Heart right ventricle (tissue), 16 donors: ENCODE measurements around the gene HMG20B. TPM values are rescaled to one million over a fixed set of nuclear protein-coding genes. Genes with fewer than 3 reads are reported as not detected.

Experiments
- ATAC-seq, 8 donors: fragments of 200-7000 bp; cut with Tn5 transposase; one replicate each; pipeline ENCODE4 v1.9.1; 2020; ENCODE audit warnings: mild to moderate bottlenecking in 8 of 8, moderate library complexity in 8 of 8, moderate number of reproducible peaks in 1 of 8
- DNase-seq, 2 donors: peaks; one replicate each; pipeline ENCODE4 v3.0.0-alpha.2; 2020
- H3K27ac ChIP-seq, 10 donors: fragments of 200-600 bp; sonication (generic) in 2 of 10; one replicate each; pipeline versions ENCODE4 v1.5.0 to v1.8.0; 2020 to 2022; ENCODE audit warnings: mild to moderate bottlenecking in 3 of 10
- H3K27me3 ChIP-seq, 7 donors: fragments of 200-600 bp; one replicate each; pipeline ENCODE4 v1.8.0; 2021 to 2022; ENCODE audit warnings: mild to moderate bottlenecking in 2 of 7
- H3K36me3 ChIP-seq, 9 donors: fragments of 200-600 bp; sonication (generic) in 1 of 9; one replicate each; pipeline versions ENCODE4 v1.5.0 to v1.8.0; 2020 to 2022; ENCODE audit warnings: mild to moderate bottlenecking in 2 of 9
- H3K4me1 ChIP-seq, 9 donors: fragments of 200-600 bp; sonication (generic) in 1 of 9; one replicate each; pipeline versions ENCODE4 v1.5.0 to v1.8.0; 2020 to 2022; ENCODE audit warnings: mild to moderate bottlenecking in 4 of 9
- H3K4me3 ChIP-seq, 10 donors: fragments of 200-600 bp; sonication (generic) in 2 of 10; one replicate each; pipeline versions ENCODE4 v1.5.0 to v1.8.0; 2020 to 2022; ENCODE audit warnings: mild to moderate bottlenecking in 7 of 10, moderate library complexity in 2 of 10
- H3K9me3 ChIP-seq, 11 donors: fragments of 200-600 bp in 10 of 11; sonication (generic) in 2 of 11; one replicate each; pipeline versions ENCODE4 v1.5.0 to v1.8.0; 2013 to 2022; ENCODE audit warnings: mild to moderate bottlenecking in 2 of 11, control low read depth in 1 of 11, moderate library complexity in 1 of 11
- WGBS, 2 donors: extraction: QIAGEN DNeasy Blood & Tissue Kit; methylation state at CpG; one replicate each; pipeline ENCODE4 v1.1.7; 2013; ENCODE audit warnings: inconsistent platforms in 1 of 2; 5-methylcytosine and 5-hydroxymethylcytosine counted together
- intact Hi-C, 10 donors: fragments of 100-400 bp; cut with DNase I; formaldehyde crosslinking; loops; one replicate each; pipeline versions ENCODE4 v1.11.1 to v1.14.2; 2022
- polyA plus RNA-seq, 2 donors: library from polyadenylated mRNA; stranded (reverse); fragments of 200-250 nt; gene quantifications; one replicate each; pipeline ENCODE4 v1.2.3, GENCODE V29; 2013
- total RNA-seq, 10 donors: library from RNA; stranded (reverse); fragmentation: NEBNext Ultra II Directional in 3 of 10; extraction: Animal tissue kit (Norgen Biotek cat#: 25700) in 3 of 10; gene quantifications; one replicate each; pipeline versions ENCODE4 v1.2.1 to v1.2.4, GENCODE V29; 2021 to 2023
- TF ChIP-seq, protein P1 (sequence below), 9 donors: fragments of 200-600 bp; sonication (generic) in 2 of 9; IDR thresholded peaks; one replicate each; pipeline versions ENCODE4 v1.5.0 to v1.8.0; 2021 to 2022; ENCODE audit warnings: antibody characterized with exemption in 9 of 9, mild to moderate bottlenecking in 5 of 9, moderate library complexity in 1 of 9
- donor health status: Arrhythmogenic right ventricular cardiomyopathy.
- donor health status: ischemic (EF 13 %, LVEDD 7.1; RV severe dilation, severe dysfunction).
- donor health status: healthy with polysubstance abuse.
- donor health status: DM: no; HTN: yes; CAD: no.
- donor health status: DM: no; HTN: no; CAD: no.
- donor health status: ischemic (EF 25% LVEDD 6.9; RV normal size, moderate dysfunction).
- donor health status: ischemic (EF 25% LVEDD 5.7; RV mildly dilated, moderate dysfunction).
- donor health status: healthy.
- donor health status: DM: yes; HTN: yes; CAD: no.
- donor health status: Ischemic cardiomyopathy.
- donor health status: ischemic (EF 35%, LVEDD 5.7; RV mildly dilated, moderate dysfunction).
- donor health status: nonischemic (EF 11% LVEDD 7.7; RV severe dilation, severe dysfunction).
- donor health status: DM: yes; HTN: yes; CAD: no.
- donor health status: PGD.
- donor health status: ischemic (EF 29% LVEDD 5.4; RV normal size, mild dysfunction).
- donor health status: nonischemic (EF 23%, LVEDD 6.1; RV moderate dilation, normal function).

HMG20B gene
- total and polyA plus RNA-seq, 12 donors: 19.5 to 73.3 (median 32.0) TPM

DNA sequence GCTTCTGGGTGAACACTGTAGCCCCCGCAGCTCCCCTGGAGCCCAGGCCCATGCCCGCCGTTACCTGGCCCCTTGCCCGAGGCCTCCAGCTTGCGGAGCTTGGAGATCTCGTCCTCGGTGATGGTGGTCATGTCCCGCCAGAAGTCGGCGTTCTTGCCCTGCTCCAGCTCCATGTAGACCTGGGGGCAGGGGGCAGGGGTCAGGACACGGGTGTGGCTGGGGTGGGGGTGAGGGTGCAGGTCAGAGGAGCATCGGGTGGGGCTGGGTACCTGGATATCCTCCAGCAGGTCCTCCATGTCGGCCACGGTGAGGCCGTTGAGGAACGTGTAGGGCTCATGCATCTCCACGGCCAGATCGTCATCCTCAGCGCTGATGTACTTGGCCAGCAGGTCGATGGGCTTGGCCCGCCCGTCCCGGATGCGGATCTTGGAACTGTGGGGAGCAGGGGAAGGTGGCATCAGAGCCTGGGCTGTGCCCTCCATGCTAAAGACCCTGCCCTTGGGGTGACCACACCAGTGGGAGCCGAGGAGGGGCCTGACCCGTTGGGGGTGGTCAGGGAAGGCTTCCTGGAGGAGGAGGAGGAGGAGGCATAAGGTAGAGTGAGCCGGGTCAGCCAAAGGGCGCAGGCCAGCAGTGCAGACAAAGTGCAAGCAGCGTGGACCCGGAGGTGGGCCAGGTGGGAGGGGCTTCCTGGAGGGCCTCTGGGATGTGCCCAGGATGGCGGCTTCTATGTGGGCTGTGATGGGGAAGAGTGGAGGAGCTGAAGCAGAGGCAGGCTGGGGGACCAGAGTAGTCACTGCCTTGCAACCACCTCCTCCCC is 46.3 kb downstream of the HMG20B start:
- WGBS, 2 donors: 88 to 90% methylated on average over 31 of the region's 31 CpGs
- Histone ChIP-seq H3K9me3 (no peaks in the 10 kb centered on the region), H3K36me3 (peaks cover 0 to 84% (median 5%) of the 10 kb centered on the region in 9 donors), H3K4me3 (peak overlapping the region in 1 of 10 donors; percentile 42), H3K27ac (no peak overlapping the region), H3K4me1 (peaks cover 0 to 20% (median 14%) of the 10 kb centered on the region in 9 donors), H3K27me3 (no peaks in the 10 kb centered on the region)
- ATAC-seq: peak in 1 of 8 donors; percentile 5
- intact Hi-C loops: loop anchor here (1.0 to 10.0 kb wide), 10 partner anchors 32 to 312 kb away; no protein-coding TSS in a partner anchor
- TF ChIP-seq, protein P1, sequence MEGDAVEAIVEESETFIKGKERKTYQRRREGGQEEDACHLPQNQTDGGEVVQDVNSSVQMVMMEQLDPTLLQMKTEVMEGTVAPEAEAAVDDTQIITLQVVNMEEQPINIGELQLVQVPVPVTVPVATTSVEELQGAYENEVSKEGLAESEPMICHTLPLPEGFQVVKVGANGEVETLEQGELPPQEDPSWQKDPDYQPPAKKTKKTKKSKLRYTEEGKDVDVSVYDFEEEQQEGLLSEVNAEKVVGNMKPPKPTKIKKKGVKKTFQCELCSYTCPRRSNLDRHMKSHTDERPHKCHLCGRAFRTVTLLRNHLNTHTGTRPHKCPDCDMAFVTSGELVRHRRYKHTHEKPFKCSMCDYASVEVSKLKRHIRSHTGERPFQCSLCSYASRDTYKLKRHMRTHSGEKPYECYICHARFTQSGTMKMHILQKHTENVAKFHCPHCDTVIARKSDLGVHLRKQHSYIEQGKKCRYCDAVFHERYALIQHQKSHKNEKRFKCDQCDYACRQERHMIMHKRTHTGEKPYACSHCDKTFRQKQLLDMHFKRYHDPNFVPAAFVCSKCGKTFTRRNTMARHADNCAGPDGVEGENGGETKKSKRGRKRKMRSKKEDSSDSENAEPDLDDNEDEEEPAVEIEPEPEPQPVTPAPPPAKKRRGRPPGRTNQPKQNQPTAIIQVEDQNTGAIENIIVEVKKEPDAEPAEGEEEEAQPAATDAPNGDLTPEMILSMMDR (IDR thresholded peaks at IDR 0.05): peak in 4 of 9 donors; percentile 6 to 37 (median 19)
- peak in 1 of 2 donors; percentile 13 for DNase-seq

DNA sequence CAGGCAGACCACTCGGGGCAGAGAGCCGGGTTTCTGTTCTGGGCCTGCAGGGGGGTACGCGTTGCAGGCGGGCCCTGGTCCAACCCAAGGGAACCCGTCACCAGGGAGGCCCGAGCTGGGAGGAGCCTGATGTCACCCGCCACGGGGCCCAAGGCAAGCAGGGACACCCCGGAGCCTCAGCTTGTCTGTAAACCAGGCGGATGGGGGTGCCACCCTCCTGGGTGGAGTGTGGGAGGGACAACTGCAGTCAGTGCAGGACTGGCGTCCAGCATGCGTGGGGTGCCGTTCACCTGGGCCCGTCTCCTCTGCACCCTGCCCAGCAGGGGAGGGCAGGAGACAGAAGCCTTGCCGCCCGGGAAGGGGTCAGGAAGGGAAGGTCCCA is 46.9 kb downstream of the HMG20B start:
- no peak for ATAC-seq
- no peak overlapping the region for H3K27ac ChIP-seq
- WGBS, 2 donors: 82 to 89% methylated on average over 17 of the region's 17 CpGs
- H3K4me1 ChIP-seq: peaks cover 0 to 25% (median 14%) of the 10 kb centered on the region in 9 donors
- DNase-seq: peak in 1 of 2 donors; percentile 13
- intact Hi-C loops: loop anchor here (2.0 to 10.0 kb wide), 10 partner anchors 33 to 312 kb away; partner anchors contain the start of gene HMG20B (in 1 of the 10)
- no peaks in the 10 kb centered on the region for H3K27me3 ChIP-seq
- H3K9me3 ChIP-seq: no peaks in the 10 kb centered on the region
- H3K4me3 ChIP-seq: no peak overlapping the region
- peaks cover 0 to 83% (median 5%) of the 10 kb centered on the region in 9 donors for H3K36me3 ChIP-seq
- TF ChIP-seq, protein P1 (IDR thresholded peaks at IDR 0.05): no peak

DNA sequence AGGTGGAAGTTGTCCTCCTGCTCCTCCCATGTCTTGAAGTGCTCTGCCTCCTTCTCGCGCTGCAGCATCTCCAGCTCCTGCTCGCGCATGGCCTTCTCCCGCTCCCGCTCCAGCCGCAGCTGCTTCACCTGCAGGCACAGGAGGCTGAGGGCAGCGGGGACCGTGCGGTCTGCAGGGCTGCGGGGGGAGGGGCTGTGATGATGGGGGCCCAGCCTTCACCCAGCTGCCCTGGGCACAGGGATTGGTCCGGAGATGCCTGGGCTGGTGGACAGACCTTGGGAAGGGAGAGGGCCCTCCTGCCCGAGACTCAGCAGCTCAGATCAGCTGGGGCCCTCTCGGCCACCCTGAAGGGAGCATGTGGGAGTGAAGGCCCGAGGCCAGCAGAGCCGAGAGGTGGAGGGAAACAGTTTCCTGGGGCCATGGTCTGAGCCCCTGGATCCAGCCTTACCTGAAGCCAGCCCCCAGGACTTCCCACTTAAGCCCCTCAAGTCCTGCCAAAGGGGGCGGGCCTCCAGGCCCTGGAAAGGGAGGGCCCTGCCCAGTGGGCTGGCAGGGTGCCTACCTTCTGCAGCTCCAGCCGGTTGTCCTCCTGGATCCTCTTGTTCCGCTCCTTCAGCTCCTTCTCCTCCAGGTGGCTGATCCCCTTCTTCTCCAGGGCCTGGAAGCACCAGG is 47.5 kb downstream of the HMG20B start:
- Histone ChIP-seq H3K27ac (no peak overlapping the region), H3K4me1 (peaks cover 5 to 32% (median 19%) of the 10 kb centered on the region in 9 donors), H3K9me3 (no peaks in the 10 kb centered on the region), H3K27me3 (no peaks in the 10 kb centered on the region), H3K36me3 (peaks cover 0 to 78% (median 5%) of the 10 kb centered on the region in 9 donors), H3K4me3 (no peak overlapping the region)
- DNase-seq (peak in 1 of 2 donors; percentile 10), ATAC-seq (no peak)
- TF ChIP-seq, protein P1 (IDR thresholded peaks at IDR 0.05): no peak
- intact Hi-C loops: loop anchor here in 2 of 10 donors (10.0 kb wide), 2 partner anchors 45 to 295 kb away; partner anchors contain the start of gene HMG20B (in 1 of the 2)
- 82 to 87% methylated on average over 19 of the region's 19 CpGs for WGBS, 2 donors
